COLO668 (cell line): ENCODE data around the gene KCNH1.

Experiments
- DNase-seq: peaks from one replicate; lab custom pipeline; 2025; ENCODE audit not compliant: unreplicated experiment; lab: John Stamatoyannopoulos, UW

The KCNH1 gene

GRCh38 chr1:210815641-210816550 lies 318.1 kb downstream of the KCNH1 start:
- no peak for DNase-seq

- DNase-seq: no peak
These were observed 319.4 kb downstream of the KCNH1 start for GRCh38 chr1:210814382-210815123.

GRCh38 chr1:210801501-210801900 lies 332.4 kb downstream of the KCNH1 start:
- DNase-seq: peak; percentile 71

GRCh38 chr1:210800756-210801155 lies 333.2 kb downstream of the KCNH1 start:
- DNase-seq: no peak

GRCh38 chr1:210800301-210800700 lies 333.6 kb downstream of the KCNH1 start:
- peak; percentile 39 for DNase-seq

- no peak for DNase-seq
These were observed 336.5 kb downstream of the KCNH1 start for GRCh38 chr1:210797422-210797821.

GRCh38 chr1:210796421-210796820 lies 337.5 kb downstream of the KCNH1 start:
- no peak for DNase-seq

- no peak for DNase-seq
These were observed 339.5 kb downstream of the KCNH1 start for GRCh38 chr1:210794445-210794844.

- DNase-seq: no peak
These were observed 341.5 kb downstream of the KCNH1 start for GRCh38 chr1:210792250-210793102.

- DNase-seq: no peak
These were observed 343.8 kb downstream of the KCNH1 start for GRCh38 chr1:210790196-210790595.

- no peak for DNase-seq
These were observed 346.1 kb downstream of the KCNH1 start for GRCh38 chr1:210787800-210788199.

- DNase-seq: no peak
These were observed 347.4 kb downstream of the KCNH1 start for GRCh38 chr1:210786546-210786945.

- no peak for DNase-seq
These were observed 350.0 kb downstream of the KCNH1 start for GRCh38 chr1:210783925-210784324.

GRCh38 chr1:210781652-210782051 lies 352.3 kb downstream of the KCNH1 start:
- no peak for DNase-seq

GRCh38 chr1:210779269-210779668 lies 354.7 kb downstream of the KCNH1 start:
- DNase-seq: no peak

GRCh38 chr1:210777914-210778313 lies 356.0 kb downstream of the KCNH1 start:
- no peak for DNase-seq

- no peak for DNase-seq
These were observed 357.2 kb downstream of the KCNH1 start for GRCh38 chr1:210776712-210777111.

- DNase-seq: no peak
These were observed 358.7 kb downstream of the KCNH1 start for GRCh38 chr1:210775289-210775688.

- no peak for DNase-seq
These were observed 360.5 kb downstream of the KCNH1 start for GRCh38 chr1:210773450-210773849.

GRCh38 chr1:210771131-210771530 lies 362.8 kb downstream of the KCNH1 start:
- DNase-seq: no peak

- no peak for DNase-seq
These were observed 363.5 kb downstream of the KCNH1 start for GRCh38 chr1:210770396-210770984.
